NCI-H446 treated with DMSO at 0.1 percent for 48 hours (cell line): ENCODE measurements around the gene EXO1.

Experiments used
- DNase-seq: peaks from one replicate; lab custom pipeline; 2025; lab: John Stamatoyannopoulos, UW

EXO1 gene

DNA sequence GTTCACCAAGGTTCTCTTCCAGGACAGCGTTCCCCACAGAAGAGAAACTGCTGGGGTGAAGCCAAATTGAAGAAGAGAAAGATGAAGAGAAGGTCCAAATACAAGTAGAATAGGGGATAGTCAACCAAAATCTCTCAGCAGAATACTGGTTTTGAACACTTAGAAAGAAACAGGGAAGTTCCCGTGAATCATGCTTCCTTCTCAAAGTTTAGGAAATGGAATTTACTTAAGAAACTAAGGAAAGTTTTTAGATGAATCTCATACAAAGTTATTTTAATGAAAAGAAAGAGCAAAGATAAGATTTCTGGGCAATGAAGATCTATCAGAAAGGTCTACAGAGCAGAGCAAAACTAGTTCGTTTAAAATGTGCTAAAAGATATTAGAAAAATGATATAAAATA, 43.3 kb downstream of the EXO1 start:
- no peak for DNase-seq

DNA sequence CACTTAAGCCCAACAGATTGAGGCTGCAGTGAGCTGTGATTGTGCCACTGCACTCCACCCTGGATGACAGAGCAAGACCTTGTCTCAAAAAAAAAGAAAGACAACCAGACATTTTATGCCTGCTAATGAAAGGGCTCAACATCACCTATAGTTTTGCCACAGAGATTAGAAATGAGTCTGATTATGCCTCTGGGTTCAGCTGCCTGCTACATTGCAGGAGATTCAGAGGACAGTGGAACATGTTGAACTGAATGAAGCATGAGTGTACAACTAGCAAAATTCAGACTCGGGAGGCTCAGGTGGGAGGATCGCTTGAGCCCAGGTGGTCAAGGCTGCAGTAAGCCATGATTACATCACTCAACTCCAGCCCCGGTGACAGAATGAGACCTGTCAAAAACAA, 46.0 kb downstream of the EXO1 start:
- no peak for DNase-seq

DNA sequence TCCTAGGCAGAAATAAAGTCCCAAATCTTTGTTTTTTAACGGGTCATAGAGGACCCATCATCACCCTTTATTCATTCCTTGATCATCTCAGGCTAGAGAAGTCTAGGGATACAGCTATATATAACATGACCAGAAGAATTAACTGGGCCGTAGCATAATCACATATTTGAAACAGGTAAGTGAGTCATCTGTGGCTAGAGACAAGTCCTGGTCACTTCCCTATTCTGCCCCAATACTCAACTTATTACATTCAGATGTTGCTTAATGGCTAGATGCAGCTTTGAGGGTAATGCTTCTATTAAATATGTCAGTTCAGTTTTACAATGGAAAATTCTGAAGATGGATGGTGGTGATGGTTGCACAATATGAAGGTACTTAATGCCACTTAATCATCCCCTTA, 47.0 kb downstream of the EXO1 start:
- no peak for DNase-seq

DNA sequence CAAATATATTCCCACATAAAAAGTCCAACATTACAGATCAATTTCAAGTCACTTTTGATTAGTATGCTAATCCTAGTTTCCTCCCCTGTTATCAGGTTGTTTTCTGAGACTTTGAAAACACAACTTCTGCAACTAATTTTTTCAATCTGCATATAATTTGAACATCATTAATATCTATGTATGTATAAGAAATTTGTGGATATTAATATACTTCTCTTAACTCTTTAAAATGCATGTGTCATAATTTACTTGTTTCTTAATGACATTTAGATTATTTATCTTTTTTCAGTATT, 48.6 kb downstream of the EXO1 start:
- DNase-seq = no peak

DNA sequence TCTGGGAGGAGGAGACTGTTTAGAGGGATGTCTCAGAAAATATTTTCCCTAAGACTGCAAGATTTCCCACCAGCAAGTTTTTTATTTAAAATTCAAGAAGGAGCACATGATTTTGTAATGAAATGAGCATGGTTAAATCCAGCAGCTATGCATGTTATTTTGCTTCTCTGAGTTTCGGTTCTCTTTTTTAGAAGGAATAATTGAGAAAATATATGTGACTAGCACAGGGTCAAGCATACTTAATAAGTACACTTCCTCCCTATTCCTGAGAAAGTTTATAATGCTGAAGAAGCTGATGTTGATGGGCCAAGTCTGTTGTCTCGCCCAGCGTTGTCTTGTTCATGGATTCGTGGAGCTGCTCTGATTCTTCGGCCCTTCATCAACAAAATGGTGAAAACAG, 51.2 kb downstream of the EXO1 start:
- no peak for DNase-seq

DNA sequence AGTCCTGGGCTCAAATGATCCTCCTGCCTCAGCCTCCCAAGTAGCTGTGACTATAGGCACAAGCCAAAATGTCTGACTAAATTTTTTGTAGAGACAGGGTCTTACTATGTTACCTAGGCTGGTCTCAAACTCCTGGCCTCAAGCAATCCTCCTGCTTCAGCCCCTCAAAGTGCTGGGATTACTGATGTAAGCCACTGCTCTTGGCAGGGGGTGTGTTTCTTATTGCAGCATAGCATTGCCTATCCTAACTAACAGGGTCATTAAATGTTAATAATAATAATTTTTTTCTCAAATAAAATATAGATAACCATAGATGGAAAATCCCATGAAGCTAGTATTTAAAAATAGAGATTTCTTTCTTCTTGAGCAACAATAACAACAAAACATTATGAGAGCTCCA, 52.4 kb downstream of the EXO1 start:
- no peak for DNase-seq

DNA sequence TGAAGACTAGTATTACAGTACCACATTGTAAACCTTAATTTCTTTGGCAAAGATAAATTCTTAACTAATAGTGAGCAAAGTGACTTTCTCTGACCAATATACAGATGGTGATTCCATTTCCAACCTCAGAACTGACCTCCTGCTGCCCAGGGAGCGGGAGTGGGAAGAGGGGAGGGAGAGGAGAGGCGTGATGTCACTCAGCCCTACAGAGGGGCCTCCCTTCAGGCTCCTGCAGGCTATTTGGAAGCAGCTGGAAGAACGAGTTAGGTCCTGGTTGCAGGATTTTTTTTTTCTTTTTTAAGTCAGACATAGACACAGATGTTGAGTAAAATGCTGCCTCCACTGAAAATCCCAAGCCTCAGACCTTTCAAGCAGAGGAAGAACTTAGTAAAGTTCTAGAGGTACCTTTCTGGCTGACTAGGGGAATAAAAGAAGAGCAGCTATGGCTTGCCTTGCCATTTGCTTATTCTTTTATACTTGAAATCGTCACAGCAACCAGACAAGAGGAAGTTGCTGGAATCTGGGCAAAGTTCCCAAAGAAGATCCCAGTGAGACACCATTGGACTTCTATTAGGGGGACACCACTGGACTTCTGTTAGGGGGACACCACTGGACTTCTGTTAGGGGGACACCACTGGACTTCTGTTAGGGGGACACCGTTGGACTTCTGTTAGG, 54.5 kb downstream of the EXO1 start:
- DNase-seq = no peak

DNA sequence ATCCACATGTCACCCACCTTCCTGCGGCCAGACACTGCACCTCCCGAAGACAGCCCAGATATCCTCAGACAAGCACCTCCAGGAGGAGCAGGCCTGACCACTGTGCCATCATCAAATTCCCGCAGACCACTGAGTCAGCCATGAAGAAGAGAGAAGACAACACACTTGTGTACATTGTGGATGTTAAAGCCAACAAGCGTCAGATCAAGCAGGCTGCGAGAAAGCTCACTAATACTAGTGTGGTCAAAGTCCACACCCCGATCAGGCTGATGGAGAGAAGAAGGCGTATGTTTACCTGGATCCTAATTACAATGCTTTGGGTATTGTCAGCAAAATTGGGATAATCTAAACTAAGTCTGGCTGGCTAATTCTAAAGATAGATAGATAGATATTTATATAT, 68.2 kb downstream of the EXO1 start:
- no peak for DNase-seq

DNA sequence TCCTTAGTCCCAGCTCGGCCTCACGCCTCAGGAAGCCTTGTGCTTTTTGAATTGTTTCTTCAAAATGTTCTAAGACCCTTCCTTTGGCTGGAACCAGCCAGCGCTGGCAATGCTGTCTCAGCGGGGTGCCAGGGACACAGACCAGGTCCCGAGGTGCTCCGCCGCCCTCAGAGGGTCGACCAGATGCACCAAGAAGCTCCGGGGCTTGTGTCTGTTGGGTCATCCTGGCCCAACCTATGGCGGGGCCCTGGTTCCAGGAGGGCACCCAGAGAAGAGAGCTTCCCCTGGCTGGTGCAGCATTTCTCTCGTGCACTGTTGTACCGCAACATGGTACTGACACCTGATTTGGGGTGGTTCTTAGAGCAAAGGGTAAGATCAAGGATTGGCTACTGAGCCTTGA, 69.5 kb downstream of the EXO1 start:
- DNase-seq = no peak

DNA sequence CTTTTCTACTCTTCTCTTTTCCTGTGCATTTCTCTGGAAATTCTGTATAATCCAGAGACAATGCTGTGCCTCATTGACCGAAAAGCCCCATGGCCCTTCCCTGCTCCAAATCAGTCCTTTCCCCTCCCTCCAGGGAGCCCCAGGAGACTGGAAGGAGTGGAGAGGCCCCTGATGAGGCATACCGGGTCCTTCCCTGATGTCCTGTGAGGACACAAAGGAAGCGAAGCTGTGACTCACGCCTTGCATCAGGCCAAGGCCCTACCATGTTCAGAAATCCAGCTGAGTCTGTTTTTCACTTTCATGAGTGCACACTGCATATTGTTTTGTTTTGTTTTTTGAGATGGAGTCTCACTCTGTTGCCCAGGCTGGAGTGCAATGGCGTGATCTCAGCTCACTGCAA, 70.9 kb downstream of the EXO1 start:
- no peak for DNase-seq

DNA sequence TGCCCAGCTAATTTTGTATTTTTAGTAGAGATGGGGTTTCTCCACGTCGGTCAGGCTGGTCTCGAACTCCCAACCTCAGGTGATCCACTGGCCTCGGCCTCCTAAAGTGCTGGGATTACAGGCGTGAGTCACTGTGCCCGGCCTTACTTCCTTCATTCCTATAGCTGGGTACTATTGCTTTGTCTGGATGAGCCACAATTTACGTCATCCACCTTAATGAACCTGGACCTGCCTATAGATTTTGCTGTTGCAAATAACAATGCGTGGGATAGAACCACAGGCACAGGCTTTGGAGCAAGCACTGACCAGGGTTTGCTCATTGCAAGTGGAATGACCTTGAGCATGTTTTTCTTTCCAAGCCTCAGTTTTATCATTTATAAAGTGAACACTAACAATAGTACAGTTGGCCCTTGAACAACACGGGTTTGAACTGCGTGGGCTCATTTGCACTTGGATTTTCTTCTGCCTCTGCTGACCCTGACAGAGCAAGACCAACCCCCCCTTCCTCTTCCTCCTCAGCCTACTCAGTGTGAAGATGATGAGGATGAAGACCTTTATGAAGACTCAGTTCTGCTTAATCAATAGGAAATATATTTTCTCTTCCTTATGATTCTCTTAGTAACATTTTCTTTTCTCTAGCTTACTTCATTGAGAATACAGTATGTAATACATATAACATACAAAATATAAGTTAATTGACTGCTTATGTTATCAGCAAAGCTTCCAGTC, 76.2 kb downstream of the EXO1 start:
- DNase-seq = no peak

DNA sequence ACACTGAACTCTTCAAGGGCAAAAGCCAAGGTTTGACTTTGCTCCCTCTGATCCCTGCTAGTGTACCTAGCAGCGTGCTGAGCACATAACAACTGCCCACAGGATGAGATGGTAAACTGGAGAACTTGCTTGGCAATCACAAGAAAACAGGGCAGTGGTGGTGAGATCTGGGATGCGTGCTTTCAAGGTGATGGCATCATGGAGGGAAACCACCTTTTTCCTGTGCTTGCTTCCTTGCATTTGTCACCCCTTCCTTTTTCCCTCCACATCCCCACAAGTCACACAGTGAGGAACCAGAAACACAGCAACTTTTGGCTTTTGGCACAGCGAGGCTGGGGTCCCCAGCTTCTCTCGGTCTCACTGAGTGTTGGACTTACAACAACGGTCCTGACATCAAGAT, 78.1 kb downstream of the EXO1 start:
- DNase-seq = no peak

DNA sequence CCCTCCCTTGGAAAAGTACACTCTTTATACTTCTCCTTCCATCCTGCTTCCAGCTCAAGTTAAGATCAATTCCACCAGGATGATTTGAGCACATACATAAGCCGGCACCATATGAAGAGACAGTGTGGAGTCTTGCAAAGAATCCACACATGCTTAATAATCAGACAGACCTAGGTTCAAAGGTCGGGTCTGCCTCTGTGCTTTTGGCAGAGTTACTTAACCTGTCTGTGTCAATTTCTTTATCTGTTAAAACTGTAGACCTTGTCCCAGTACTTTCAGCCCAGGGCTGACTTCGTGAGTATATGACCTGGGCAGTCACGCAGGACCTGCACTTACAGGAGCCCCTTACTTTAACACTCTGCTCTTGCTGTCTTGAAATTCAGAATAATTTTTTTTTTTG, 79.3 kb downstream of the EXO1 start:
- DNase-seq = no peak

DNA sequence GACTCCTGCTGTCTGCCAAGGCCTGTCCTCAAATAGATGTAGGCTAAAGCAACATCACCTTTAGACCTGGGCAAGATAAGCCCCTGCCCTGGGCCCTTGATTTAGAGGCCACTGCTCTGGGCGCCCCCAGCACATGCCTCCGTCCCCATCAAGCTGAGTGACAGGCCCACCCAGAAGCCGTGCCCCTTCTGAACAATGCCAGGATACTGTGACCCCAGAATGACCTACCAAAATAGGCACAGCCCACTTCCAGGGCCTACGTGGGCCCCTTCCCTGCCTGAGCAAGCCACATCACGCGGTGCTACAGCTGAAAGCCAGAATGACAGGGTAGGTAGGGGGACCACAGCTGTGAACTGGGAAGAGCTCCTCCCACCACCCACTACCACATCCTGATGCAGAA, 84.8 kb downstream of the EXO1 start:
- DNase-seq = no peak

DNA sequence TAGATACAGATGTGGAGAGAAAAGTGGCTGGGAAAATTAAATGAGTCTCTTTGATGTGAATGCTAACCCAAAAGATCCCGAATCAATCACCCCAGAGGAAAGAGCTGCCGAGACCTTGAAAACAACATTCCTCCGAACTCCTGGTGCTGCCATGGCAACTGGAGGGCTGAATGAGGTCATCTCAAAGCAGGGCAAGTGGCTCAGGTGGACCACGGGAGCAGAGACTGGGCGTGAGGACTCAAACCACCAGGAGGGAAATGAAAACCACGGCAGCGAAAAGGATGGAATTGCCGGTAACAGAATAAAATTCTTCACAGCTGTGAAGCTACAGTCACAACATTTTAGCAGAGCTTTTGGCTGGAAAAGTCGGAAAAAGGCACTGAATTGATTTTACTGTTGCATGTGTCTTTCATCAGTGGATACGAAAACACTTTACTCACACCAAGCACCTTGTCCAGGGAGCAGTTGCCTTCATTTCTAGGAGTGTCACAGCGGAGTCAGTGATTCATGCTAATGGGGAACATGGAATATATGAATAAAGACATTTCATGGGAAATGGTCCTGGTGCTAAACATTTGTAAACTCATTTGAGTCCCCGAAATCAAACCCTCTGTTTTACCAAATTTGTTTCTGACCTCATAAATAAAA, 86.3 kb downstream of the EXO1 start:
- no peak for DNase-seq

DNA sequence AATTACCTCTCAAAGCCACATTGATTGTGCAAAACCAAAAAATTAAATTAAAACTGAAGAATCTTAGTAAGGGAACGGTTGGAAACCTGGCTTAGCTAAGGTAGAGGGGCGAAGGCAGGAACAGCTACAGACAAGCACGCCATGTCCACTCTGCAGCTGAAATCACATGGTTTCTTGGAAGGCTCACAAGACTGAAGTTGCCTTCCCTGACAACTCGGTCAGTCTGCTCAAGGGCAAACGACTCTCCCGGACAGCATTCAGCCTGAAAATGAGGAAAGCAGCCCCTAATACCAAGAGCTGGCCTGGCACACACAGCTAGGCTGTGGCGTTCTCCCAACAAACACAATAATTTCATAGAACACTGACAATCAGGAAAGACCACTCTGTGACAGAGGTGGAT, 86.9 kb downstream of the EXO1 start:
- DNase-seq = no peak
